Heart left ventricle (tissue), 13 donors: ENCODE measurements around the gene LGALS16.

ENCODE experiments used
- POLR2A ChIP-seq, 2 donors: fragments of 450-650 bp; IDR thresholded peaks; one replicate each; pipeline ENCODE4 v1.6.1; 2017; ENCODE audit warnings: antibody characterized with exemption in 2 of 2, mild to moderate bottlenecking in 2 of 2, moderate library complexity in 2 of 2
- TF ChIP-seq, protein P1 (sequence below), 12 donors: fragments of 200-600 bp; sonication (generic) in 4 of 12; IDR thresholded peaks; one replicate each; pipeline versions ENCODE4 v1.5.0 to v1.8.0; 2018 to 2022; ENCODE audit warnings: antibody characterized with exemption in 12 of 12, mild to moderate bottlenecking in 5 of 12
- donor health status: ischemic (EF 13 %, LVEDD 7.1; RV severe dilation, severe dysfunction).
- donor health status: DM: no; HTN: yes; CAD: no.
- donor health status: DM: no; HTN: no; CAD: no.
- donor health status: ischemic (EF 25% LVEDD 6.9; RV normal size, moderate dysfunction).
- donor health status: ischemic (EF 25% LVEDD 5.7; RV mildly dilated, moderate dysfunction).
- donor health status: ischemic (EF 35%, LVEDD 5.7; RV mildly dilated, moderate dysfunction).
- donor health status: nonischemic (EF 11% LVEDD 7.7; RV severe dilation, severe dysfunction).
- donor health status: DM: yes; HTN: yes; CAD: no.
- donor health status: PGD.
- donor health status: ischemic (EF 29% LVEDD 5.4; RV normal size, mild dysfunction).
- donor health status: nonischemic (EF 23%, LVEDD 6.1; RV moderate dilation, normal function).

DNA sequence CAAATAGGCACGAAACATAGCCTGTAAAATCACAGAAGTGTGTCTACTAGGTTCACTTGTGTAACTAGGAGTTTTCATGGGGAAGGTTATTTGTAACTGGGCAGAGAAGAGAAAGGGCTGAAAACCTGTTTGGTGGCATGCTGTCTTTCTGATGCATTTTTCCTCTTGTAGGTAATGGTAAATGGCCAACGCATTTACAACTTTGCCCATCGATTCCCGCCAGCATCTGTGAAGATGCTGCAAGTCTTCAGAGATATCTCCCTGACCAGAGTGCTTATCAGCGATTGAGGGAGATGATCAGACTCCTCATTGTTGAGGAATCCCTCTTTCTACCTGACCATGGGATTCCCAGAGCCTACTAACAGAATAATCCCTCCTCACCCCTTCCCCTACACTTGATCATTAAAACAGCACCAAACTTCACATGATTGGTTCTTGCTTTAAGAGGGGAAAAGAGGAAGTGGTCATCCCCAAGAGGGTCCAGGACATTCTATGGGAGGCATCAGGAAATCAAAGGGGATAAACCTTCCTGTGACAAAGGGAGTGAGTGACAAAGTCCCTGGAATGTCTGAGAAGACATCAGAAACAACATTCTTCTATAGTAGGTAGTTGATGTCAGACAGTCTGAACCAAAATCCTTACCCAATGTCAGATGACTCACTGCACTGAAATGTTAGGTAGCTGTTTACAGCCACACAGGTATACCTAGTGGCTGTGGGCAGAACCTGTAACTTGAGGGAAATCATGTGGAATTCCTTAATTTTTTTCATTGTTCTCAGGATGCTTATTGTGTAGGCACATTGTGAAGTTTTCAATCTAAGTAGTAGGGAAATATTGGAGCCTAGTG lies 53.5 kb downstream of the LGALS16 start:
- no peak for TF ChIP-seq POLR2A (IDR thresholded peaks at IDR 0.05)
- TF ChIP-seq, protein P1, sequence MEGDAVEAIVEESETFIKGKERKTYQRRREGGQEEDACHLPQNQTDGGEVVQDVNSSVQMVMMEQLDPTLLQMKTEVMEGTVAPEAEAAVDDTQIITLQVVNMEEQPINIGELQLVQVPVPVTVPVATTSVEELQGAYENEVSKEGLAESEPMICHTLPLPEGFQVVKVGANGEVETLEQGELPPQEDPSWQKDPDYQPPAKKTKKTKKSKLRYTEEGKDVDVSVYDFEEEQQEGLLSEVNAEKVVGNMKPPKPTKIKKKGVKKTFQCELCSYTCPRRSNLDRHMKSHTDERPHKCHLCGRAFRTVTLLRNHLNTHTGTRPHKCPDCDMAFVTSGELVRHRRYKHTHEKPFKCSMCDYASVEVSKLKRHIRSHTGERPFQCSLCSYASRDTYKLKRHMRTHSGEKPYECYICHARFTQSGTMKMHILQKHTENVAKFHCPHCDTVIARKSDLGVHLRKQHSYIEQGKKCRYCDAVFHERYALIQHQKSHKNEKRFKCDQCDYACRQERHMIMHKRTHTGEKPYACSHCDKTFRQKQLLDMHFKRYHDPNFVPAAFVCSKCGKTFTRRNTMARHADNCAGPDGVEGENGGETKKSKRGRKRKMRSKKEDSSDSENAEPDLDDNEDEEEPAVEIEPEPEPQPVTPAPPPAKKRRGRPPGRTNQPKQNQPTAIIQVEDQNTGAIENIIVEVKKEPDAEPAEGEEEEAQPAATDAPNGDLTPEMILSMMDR (IDR thresholded peaks at IDR 0.05) = no peak
